SKM-1 treated with dmso at 0.1 percent for 144 hours (cell line): ENCODE data around the gene SERTM2.

ENCODE experiments used
- DNase-seq: peaks from one replicate; lab custom pipeline; 2025; ENCODE audit not compliant: unreplicated experiment; lab: John Stamatoyannopoulos, UW

Gene SERTM2

DNA sequence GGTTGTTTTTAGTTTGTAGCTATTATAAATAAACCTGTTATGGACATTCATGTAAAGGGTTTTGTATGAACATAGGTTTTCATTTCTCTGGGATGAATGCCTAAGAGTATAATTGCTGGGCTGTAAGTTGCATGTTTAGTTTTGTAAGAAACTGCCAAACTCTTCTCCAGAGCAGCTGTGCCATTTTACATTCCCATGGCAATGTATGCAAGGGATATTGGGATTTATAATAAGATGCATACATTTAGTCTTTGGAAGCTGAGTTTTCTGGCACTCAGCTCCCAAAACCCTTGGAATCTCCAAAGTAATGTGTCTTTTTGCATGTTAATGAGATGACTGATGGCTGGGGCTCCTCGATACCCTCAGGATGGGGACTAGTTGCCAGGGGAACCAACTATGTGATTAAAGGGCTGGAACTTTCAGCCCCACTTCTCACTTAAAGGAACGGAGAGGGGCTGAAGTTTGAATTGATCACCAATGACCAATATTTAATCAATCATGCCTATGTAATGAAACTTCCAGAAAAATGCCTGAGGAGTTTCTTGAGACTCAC is 44.0 kb downstream of the SERTM2 start:
- no peak for DNase-seq

- DNase-seq = no peak
These were observed 49.4 kb downstream of the SERTM2 start for GRCh38 chrX:111560801-111561200.

DNA sequence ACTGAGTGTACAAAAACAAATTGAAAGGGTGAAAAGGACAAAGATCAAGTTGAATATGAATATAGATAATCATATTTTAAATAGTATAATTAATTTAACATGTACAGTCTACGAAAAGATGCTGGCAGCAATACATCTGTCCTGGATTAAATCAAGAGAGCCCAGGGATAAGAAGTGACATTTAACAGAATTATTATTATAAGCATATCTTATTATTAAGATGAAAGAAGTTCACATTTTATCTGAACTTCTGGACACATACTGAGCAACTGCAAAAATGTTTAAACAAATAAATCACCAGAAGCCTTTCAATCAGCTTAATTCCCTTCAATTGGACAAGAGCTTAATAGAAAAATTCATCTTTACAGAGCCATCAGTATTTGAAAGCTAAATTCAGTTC is 50.4 kb downstream of the SERTM2 start:
- no peak for DNase-seq

DNA sequence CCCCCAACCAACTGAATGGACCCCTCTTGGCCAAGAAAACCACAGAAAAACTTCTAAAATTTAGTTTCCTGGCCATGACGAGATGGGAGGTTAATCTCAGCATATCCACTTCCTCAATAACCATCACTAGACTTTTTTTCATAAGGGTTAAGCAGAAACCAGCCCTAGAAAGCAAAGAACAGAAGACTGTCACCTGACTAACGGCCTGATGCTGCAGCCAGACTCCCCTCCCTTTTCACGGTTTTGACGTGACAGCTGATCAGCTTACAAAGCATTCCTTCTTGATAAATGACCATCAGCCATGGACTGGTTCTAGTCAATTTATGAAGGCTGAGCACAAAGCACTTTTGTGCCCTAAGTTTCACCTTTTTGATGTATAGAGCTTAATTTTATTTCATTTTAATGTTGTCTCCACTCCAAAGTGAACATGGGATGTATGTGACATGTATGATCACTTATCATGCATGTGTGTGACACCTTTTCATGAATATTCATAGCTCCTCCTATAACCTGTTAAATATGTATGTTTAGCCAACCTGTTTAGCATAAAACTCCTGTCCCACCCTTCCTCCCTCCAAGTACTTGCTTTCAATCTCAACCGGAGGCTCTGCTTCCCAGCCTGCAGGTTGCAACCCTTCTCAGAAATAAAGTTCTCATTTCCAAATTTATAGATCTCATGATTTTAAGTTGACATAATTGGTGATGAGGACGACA is 56.3 kb downstream of the SERTM2 start:
- DNase-seq = no peak

DNA sequence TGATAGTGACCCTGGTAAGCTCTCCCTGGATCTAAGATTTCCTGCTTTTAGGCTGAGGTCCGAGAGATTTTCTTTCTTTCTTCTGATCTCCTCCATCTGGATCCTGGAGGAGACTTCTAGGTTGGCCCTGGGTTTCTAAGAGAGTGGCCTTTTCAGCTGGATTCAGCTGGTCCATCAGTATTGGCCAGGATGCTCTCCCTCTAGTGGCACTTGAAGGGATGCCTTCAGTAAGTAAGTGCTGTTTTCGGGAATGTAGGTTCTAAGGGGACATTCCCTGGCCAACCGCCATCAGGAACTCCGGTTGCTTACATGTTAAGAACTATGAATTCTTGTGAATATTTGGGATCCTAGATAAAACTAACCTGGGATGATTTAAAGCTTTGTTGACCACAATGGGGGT is 56.9 kb downstream of the SERTM2 start:
- DNase-seq = no peak

DNA sequence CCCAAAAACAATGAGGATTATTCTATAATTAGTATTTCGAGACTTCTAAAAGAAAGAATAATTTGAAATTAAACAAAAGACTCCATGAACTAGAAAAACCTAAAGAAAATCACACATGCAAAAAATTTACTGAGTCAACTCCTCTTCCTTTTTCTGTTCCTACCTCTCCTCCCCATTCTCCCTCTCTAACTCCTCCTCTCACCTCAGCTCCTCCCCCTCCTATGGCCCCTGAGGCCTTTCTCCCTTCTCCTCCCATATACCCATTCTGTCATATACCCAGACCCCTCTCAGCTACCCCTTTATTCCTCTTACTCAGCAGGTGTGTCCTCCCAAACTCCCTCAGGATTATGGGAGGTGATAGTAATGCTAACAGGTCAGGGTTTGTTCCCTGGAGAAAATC is 57.4 kb downstream of the SERTM2 start:
- DNase-seq = no peak
